OCI-LY7 (cell line): ENCODE results near the gene SNAP47. TPM values are rescaled to one million over a fixed set of nuclear protein-coding genes. Genes with fewer than 3 reads are reported as not detected.

ENCODE experiments used
- BruUV-seq: library from RNA; stranded (reverse); fragments of 400-500 nt; replicated peaks from 2 replicates; lab custom pipeline; 2021; lab: Mats Ljungman, UMichigan
- CTCF ChIA-PET: fragments of 300-600 bp; sonication (Branson Sonifier 250); formaldehyde crosslinking; loops from one replicate; lab custom pipeline; 2022; ENCODE audit warnings: antibody characterized with exemption; ENCODE audit not compliant: unreplicated experiment; lab: Charles Lee
- POLR2A ChIA-PET: fragments of 300-600 bp; sonication (Branson Sonifier 250); formaldehyde crosslinking; loops from one replicate; lab custom pipeline; 2022; ENCODE audit warnings: antibody characterized with exemption; lab: Charles Lee
- DNase-seq: peaks from one replicate; pipeline ENCODE4 v3.0.0-alpha.2; 2015; ENCODE audit warnings: low spot score
- H2AFZ ChIP-seq: fragments of 200-600 bp; sonication (generic), shearing (Covaris generic); 2 replicates; pipeline ENCODE4 v1.6.1; 2014; ENCODE audit warnings: mild to moderate bottlenecking, antibody characterized with exemption, low read length, moderate library complexity
- H3K27ac ChIP-seq: fragments of 200-600 bp; sonication (generic); 2 replicates; pipeline ENCODE4 v1.5.1; 2014; ENCODE audit warnings: mixed run types, low read depth, mild to moderate bottlenecking, moderate library complexity, low read length, inconsistent platforms; ENCODE audit not compliant: poor library complexity, severe bottlenecking
- H3K36me3 ChIP-seq: fragments of 200-600 bp; sonication (generic); 2 replicates; pipeline ENCODE4 v1.6.1; 2014; ENCODE audit warnings: mild to moderate bottlenecking, antibody characterized with exemption, low read length, moderate library complexity, mixed read lengths; ENCODE audit not compliant: insufficient read depth
- H3K4me1 ChIP-seq: fragments of 200-600 bp; sonication (generic); 2 replicates; pipeline ENCODE4 v1.5.1; 2014; ENCODE audit warnings: mild to moderate bottlenecking, low read length; ENCODE audit not compliant: insufficient read depth, poor library complexity, severe bottlenecking
- H3K4me2 ChIP-seq: fragments of 200-600 bp; sonication (generic); 2 replicates; pipeline ENCODE4 v1.6.1; 2014; ENCODE audit warnings: mild to moderate bottlenecking, low read length
- H3K4me3 ChIP-seq: fragments of 200-600 bp; sonication (generic); 2 replicates; pipeline ENCODE4 v1.5.1; 2014; ENCODE audit warnings: mild to moderate bottlenecking, low read depth, low read length; ENCODE audit not compliant: poor library complexity, severe bottlenecking
- H3K79me2 ChIP-seq: fragments of 200-600 bp; sonication (generic); 2 replicates; pipeline ENCODE4 v1.6.1; 2016; ENCODE audit warnings: low read depth, mild to moderate bottlenecking, low read length, moderate library complexity, mixed read lengths; ENCODE audit not compliant: insufficient read depth
- H3K9me2 ChIP-seq: fragments of 200-600 bp; sonication (generic); 2 replicates; pipeline ENCODE4 v1.6.1; 2016; ENCODE audit warnings: mild to moderate bottlenecking, low read length, mixed read lengths; ENCODE audit not compliant: insufficient read depth
- H3K9me3 ChIP-seq: fragments of 200-600 bp; sonication (generic); 2 replicates; pipeline ENCODE4 v1.6.1; 2014; ENCODE audit warnings: mild to moderate bottlenecking, mixed run types, low read length, mixed read lengths
- H4K20me1 ChIP-seq: fragments of 200-600 bp; sonication (generic); 2 replicates; pipeline ENCODE4 v1.6.1; 2014; ENCODE audit warnings: mild to moderate bottlenecking, antibody characterized with exemption, low read length, moderate library complexity, mixed read lengths; ENCODE audit not compliant: insufficient read depth
- EZH2phosphoT487 ChIP-seq: fragments of 200-600 bp; sonication (generic); IDR thresholded peaks from 2 replicates; pipeline ENCODE4 v1.6.1; 2018; ENCODE audit warnings: low read depth, borderline replicate concordance, mild to moderate bottlenecking, mixed run types, antibody characterized with exemption, low read length, moderate library complexity, mixed read lengths
- intact Hi-C: fragments of 100-400 bp; cut with micrococcal nuclease; formaldehyde crosslinking; loops from one replicate; pipeline ENCODE4 v1.10.0; 2022; ENCODE audit not compliant: unreplicated experiment
- total RNA-seq, 2 experiments: library from RNA; depleted of rRNA in 1 of 2; stranded (reverse); fragments of >200 nt in 1 of 2; shearing (Covaris generic) in 1 of 2; gene quantifications; 2 replicates each; pipeline ENCODE4 v1.2.3, GENCODE V29; 2014 to 2022
- TF ChIP-seq, protein P1 (sequence below): fragments of 200-600 bp; sonication (generic); conservative IDR thresholded peaks from 2 replicates; pipeline ENCODE4 v1.5.1; 2014; ENCODE audit warnings: mild to moderate bottlenecking, antibody characterized with exemption, low read length, moderate library complexity, mixed read lengths

SNAP47 gene
- total RNA-seq, 2 experiments from 2014 or later, result 29.8 to 44.2 TPM

DNA sequence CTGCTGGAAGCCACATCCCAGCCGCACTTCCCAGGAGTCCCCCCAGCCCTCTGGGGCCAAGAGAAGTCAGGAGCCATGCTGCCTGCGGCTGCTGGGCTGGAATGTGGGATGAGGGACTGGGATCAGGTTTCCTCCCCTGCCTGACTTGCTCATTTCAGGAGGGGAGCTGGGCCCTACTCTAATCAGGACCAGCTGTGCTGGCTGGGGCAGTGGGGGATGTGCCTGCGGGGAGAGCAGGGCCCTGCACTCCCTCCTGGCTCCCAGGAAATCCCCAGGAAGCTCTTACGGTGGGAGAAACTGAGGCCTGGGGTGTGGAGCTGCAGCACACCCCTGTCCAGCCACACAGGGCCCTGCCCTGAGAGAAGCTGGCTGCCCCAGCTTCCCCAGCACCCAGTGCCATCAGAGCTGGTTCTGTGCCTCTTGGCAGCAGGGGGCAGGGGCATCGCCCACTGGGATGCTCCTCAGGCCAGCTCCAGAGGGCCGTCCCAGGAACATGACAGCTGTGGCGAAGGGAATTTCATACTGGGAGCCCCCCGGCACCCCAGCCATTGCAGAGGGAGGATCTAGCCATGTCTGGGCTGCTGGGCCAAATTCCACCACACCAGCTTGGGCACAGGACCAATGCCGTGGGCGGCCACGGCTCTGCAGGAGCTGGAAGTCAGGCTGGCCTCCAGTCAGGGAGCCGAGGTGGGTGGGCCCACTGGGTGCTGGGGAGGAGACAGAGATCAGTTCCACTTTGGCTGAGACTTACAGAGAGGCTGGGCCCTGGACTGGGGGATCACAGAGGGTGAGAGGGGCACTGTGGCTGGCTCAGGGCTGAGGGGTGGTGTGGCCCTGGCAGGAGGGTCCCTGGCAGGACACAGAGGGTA is 58.9 kb downstream of the SNAP47 start:
- Histone ChIP-seq H3K9me2 (no peaks in the 10 kb centered on the region), H4K20me1 (no peaks in the 10 kb centered on the region), H3K36me3 (no peaks in the 10 kb centered on the region), H2AFZ (no peak overlapping the region), H3K4me3 (no peak overlapping the region), H3K9me3 (no peaks in the 10 kb centered on the region), H3K27ac (no peak overlapping the region), H3K4me1 (no peaks in the 10 kb centered on the region), H3K79me2 (no peaks in the 10 kb centered on the region), H3K4me2 (no peak overlapping the region)
- ChIA-PET POLR2A (no interaction called here), CTCF (no interaction called here)
- BruUV-seq, result no TSS peak
- no peak for DNase-seq
- intact Hi-C loops, result no loop called here
- TF ChIP-seq, protein P1, sequence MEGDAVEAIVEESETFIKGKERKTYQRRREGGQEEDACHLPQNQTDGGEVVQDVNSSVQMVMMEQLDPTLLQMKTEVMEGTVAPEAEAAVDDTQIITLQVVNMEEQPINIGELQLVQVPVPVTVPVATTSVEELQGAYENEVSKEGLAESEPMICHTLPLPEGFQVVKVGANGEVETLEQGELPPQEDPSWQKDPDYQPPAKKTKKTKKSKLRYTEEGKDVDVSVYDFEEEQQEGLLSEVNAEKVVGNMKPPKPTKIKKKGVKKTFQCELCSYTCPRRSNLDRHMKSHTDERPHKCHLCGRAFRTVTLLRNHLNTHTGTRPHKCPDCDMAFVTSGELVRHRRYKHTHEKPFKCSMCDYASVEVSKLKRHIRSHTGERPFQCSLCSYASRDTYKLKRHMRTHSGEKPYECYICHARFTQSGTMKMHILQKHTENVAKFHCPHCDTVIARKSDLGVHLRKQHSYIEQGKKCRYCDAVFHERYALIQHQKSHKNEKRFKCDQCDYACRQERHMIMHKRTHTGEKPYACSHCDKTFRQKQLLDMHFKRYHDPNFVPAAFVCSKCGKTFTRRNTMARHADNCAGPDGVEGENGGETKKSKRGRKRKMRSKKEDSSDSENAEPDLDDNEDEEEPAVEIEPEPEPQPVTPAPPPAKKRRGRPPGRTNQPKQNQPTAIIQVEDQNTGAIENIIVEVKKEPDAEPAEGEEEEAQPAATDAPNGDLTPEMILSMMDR, result no peak
- TF ChIP-seq EZH2phosphoT487, result no peak

DNA sequence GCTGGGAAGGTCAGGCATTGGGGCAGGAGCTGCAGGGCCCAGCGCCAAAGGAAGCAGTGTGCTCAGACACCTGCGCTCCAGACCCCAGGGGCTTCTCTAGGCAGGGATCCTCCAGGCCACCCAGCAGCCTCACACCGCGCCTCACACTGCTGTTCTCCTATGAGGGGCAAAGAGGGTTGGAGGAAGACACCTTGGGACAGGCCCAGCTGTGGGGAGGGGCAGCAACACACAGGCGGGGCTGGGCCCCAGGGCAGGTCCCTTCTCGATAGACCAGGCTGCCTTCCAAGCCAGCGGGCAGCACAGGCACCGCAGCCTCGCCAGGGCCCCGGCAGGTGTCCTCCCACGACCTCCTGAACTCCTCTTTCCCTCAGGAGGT is 59.6 kb downstream of the SNAP47 start:
- no peak for TF ChIP-seq EZH2phosphoT487
- TF ChIP-seq, protein P1, result no peak
- Histone ChIP-seq H3K9me2 (no peaks in the 10 kb centered on the region), H4K20me1 (no peaks in the 10 kb centered on the region), H3K36me3 (no peaks in the 10 kb centered on the region), H3K4me3 (no peak overlapping the region), H3K4me1 (no peaks in the 10 kb centered on the region), H3K27ac (no peak overlapping the region), H3K79me2 (no peaks in the 10 kb centered on the region), H2AFZ (no peak overlapping the region), H3K4me2 (no peak overlapping the region), H3K9me3 (no peaks in the 10 kb centered on the region)
- no peak for DNase-seq
- intact Hi-C loops, result no loop called here
- CTCF ChIA-PET, result interaction anchor here (0.6 kb wide), 2 partner anchors 133 to 274 kb away, joined by 4 to 7 read pairs; no protein-coding TSS in a partner anchor
- no TSS peak for BruUV-seq
- POLR2A ChIA-PET, result no interaction called here

DNA sequence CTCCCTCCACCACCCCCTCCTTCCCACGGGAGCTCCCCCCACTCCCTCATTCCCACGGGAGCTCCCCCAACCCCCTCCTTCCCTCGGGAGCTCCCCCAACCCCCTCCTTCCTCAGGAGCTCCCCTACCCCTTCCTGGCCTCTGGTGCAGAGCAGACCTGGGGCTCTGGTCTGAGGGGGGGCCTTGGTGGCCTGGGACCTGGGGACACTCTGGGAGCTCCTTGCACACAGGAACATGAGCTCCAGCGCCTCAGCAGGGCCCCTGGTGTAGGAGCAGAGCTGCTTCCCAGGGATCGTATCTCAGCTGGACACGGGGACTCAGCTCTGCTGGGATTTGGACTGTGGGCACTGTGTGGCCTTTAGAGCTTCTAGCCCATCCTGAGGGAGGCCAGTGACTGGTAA is 60.5 kb downstream of the SNAP47 start:
- Histone ChIP-seq H3K4me1 (no peaks in the 10 kb centered on the region), H3K27ac (no peak overlapping the region), H3K4me3 (no peak overlapping the region), H2AFZ (no peak overlapping the region), H3K4me2 (no peak overlapping the region), H3K9me2 (no peaks in the 10 kb centered on the region), H4K20me1 (no peaks in the 10 kb centered on the region), H3K79me2 (no peaks in the 10 kb centered on the region), H3K36me3 (no peaks in the 10 kb centered on the region), H3K9me3 (no peaks in the 10 kb centered on the region)
- no peak for DNase-seq
- POLR2A ChIA-PET, result no interaction called here
- no peak for TF ChIP-seq EZH2phosphoT487
- TF ChIP-seq, protein P1, result no peak
- CTCF ChIA-PET, result interaction anchor here (0.6 kb wide), 3 partner anchors 134 to 275 kb away, joined by 3 to 7 read pairs (median 4); no protein-coding TSS in a partner anchor
- no TSS peak for BruUV-seq
- intact Hi-C loops, result no loop called here
